Caco-2 (cell line): ENCODE results near the gene CYP2S1. TPM values are rescaled to one million over a fixed set of nuclear protein-coding genes. Genes with fewer than 3 reads are reported as not detected.

ENCODE experiments used
- BruUV-seq: library from RNA; stranded (reverse); fragments of 400-500 nt; replicated peaks from 2 replicates; lab custom pipeline; 2021; lab: Mats Ljungman, UMichigan
- CTCF ChIA-PET: fragments of 300-600 bp; sonication (Branson Sonifier 250); formaldehyde crosslinking; loops from one replicate; lab custom pipeline; 2022; ENCODE audit warnings: antibody characterized with exemption; lab: Charles Lee
- POLR2A ChIA-PET: fragments of 300-600 bp; sonication (Branson Sonifier 250); formaldehyde crosslinking; loops from one replicate; lab custom pipeline; 2022; ENCODE audit warnings: antibody characterized with exemption; lab: Charles Lee
- DNase-seq, 2 experiments: peaks; one replicate each; pipeline versions ENCODE4 v3.0.0 to v3.0.0-alpha.2; 2020 to 2022
- H3K27me3 ChIP-seq: replicated peaks from 2 replicates; pipeline ENCODE4 v1.6.0; 2011; ENCODE audit warnings: low read length; ENCODE audit not compliant: control insufficient read depth, insufficient read depth
- H3K36me3 ChIP-seq: 2 replicates; pipeline ENCODE4 v1.5.1; 2011; ENCODE audit warnings: low read length; ENCODE audit not compliant: control insufficient read depth, insufficient read depth
- H3K4me1 ChIP-seq: fragments of 250-450 bp; sonication (Bioruptor Pico); 2 replicates; pipeline ENCODE4 v1.5.1; 2020; ENCODE audit warnings: mild to moderate bottlenecking
- H3K4me3 ChIP-seq: 2 replicates; pipeline ENCODE4 v1.5.1; 2011; ENCODE audit warnings: low read depth, mild to moderate bottlenecking, control low read depth, low read length
- H3K9me3 ChIP-seq: fragments of 250-450 bp; sonication (Bioruptor Pico); 2 replicates; pipeline ENCODE4 v1.5.1; 2020; ENCODE audit warnings: mild to moderate bottlenecking, moderate library complexity
- H3K27ac Mint-ChIP-seq: one replicate; pipeline ENCODE4 v1.8.0; 2022; ENCODE audit warnings: mixed read lengths; ENCODE audit not compliant: unreplicated experiment
- H3K27me3 Mint-ChIP-seq: one replicate; pipeline ENCODE4 v1.8.0; 2022; ENCODE audit warnings: mixed read lengths; ENCODE audit not compliant: insufficient read depth, unreplicated experiment
- H3K36me3 Mint-ChIP-seq: one replicate; pipeline ENCODE4 v1.8.0; 2022; ENCODE audit warnings: mild to moderate bottlenecking, mixed read lengths; ENCODE audit not compliant: insufficient read depth, unreplicated experiment
- H3K4me1 Mint-ChIP-seq: one replicate; pipeline ENCODE4 v1.8.0; 2022; ENCODE audit warnings: low read depth, mixed read lengths; ENCODE audit not compliant: unreplicated experiment
- H3K4me3 Mint-ChIP-seq: one replicate; pipeline ENCODE4 v1.8.0; 2022; ENCODE audit warnings: mild to moderate bottlenecking, moderate library complexity, mixed read lengths; ENCODE audit not compliant: unreplicated experiment
- H3K9me3 Mint-ChIP-seq: one replicate; pipeline ENCODE4 v1.8.0; 2022; ENCODE audit warnings: mixed read lengths; ENCODE audit not compliant: unreplicated experiment
- intact Hi-C: fragments of 100-400 bp; cut with micrococcal nuclease; formaldehyde crosslinking; loops from one replicate; pipeline ENCODE4 v1.10.0; 2022; ENCODE audit not compliant: unreplicated experiment
- total RNA-seq: library from RNA; stranded (reverse); gene quantifications from 2 replicates; pipeline ENCODE4 v1.2.3, GENCODE V29; 2022
- TF ChIP-seq, protein P1 (sequence below), 2 experiments: fragments of 200-600 bp in 1 of 2; IDR thresholded peaks; 1 replicate in 1 of 2; 2 replicates in 1 of 2; pipeline versions ENCODE4 v1.5.1 to v1.8.0; 2011 to 2022; ENCODE audit warnings: antibody characterized with exemption in 1 of 2, control low read depth in 1 of 2, inconsistent platforms in 1 of 2, low read depth in 1 of 2, low read length in 1 of 2, mild to moderate bottlenecking in 1 of 2, moderate library complexity in 1 of 2; ENCODE audit not compliant: insufficient read depth in 1 of 2, severe bottlenecking in 1 of 2, unreplicated experiment in 1 of 2

CYP2S1 gene
- total RNA-seq, 1 experiment from 2014 or later = 56.0 TPM

DNA sequence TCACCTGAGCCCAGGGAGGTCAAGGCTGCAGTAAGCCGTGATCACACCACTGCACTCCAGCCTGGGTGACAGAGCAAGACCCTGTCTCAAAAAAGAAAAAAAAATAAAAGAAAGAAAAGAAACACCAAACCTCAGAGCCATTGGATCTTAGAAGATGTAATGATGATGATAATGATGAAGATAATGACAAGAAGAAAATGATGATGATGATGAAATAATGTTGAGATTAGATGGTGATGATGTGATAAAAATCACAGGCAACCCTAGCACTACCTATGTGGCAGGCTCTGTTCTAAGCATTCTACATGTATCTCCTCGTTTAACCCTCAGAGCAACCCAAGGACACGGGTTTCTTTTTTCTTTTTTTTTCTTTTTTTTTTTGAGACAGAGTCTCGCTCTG is 51.1 kb downstream of the CYP2S1 start:
- Mint-ChIP-seq H3K27me3 (no peaks in the 10 kb centered on the region), H3K4me3 (no peak overlapping the region), H3K27ac (no peak overlapping the region), H3K36me3 (no peaks in the 10 kb centered on the region), H3K4me1 (no peaks in the 10 kb centered on the region), H3K9me3 (no peaks in the 10 kb centered on the region)
- TF ChIP-seq, protein P1, sequence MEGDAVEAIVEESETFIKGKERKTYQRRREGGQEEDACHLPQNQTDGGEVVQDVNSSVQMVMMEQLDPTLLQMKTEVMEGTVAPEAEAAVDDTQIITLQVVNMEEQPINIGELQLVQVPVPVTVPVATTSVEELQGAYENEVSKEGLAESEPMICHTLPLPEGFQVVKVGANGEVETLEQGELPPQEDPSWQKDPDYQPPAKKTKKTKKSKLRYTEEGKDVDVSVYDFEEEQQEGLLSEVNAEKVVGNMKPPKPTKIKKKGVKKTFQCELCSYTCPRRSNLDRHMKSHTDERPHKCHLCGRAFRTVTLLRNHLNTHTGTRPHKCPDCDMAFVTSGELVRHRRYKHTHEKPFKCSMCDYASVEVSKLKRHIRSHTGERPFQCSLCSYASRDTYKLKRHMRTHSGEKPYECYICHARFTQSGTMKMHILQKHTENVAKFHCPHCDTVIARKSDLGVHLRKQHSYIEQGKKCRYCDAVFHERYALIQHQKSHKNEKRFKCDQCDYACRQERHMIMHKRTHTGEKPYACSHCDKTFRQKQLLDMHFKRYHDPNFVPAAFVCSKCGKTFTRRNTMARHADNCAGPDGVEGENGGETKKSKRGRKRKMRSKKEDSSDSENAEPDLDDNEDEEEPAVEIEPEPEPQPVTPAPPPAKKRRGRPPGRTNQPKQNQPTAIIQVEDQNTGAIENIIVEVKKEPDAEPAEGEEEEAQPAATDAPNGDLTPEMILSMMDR (IDR thresholded peaks at IDR 0.05; ENCODE audit: insufficient read depth in 1 of 2, low read depth in 1 of 2, low read length in 1 of 2, severe bottlenecking in 1 of 2, unreplicated experiment in 1 of 2) = no peak
- Histone ChIP-seq H3K4me1 (no peaks in the 10 kb centered on the region), H3K4me3 (no peak overlapping the region), H3K9me3 (no peaks in the 10 kb centered on the region), H3K36me3 (no peaks in the 10 kb centered on the region), H3K27me3 (no peaks in the 10 kb centered on the region)
- no TSS peak for BruUV-seq
- POLR2A ChIA-PET = no interaction called here
- no peak for DNase-seq
- intact Hi-C loops = no loop called here
- CTCF ChIA-PET = no interaction called here

DNA sequence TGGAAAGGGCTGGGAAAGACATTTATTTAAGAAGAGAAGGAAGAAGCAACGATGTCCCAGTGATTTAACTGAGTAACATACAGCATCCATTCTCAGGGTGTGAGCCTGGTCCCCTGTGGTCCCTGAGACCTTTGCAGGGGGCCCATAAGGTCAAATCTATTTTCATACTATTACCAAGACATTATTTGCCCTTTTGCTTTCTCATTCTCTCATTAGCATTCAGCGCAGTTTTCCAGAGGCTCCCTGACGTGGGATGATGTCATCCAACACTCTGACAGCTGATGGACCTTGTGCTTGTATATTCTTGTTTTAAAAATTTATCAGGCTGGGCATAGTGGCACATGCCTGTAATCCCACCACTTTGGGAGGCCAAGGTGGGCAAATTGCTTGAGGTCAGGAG is 52.8 kb downstream of the CYP2S1 start:
- BruUV-seq = no TSS peak
- Histone ChIP-seq H3K9me3 (no peaks in the 10 kb centered on the region), H3K4me3 (no peak overlapping the region), H3K4me1 (no peaks in the 10 kb centered on the region), H3K36me3 (no peaks in the 10 kb centered on the region), H3K27me3 (no peaks in the 10 kb centered on the region)
- CTCF ChIA-PET = no interaction called here
- Mint-ChIP-seq H3K4me3 (no peak overlapping the region), H3K9me3 (no peaks in the 10 kb centered on the region), H3K27me3 (no peaks in the 10 kb centered on the region), H3K27ac (no peak overlapping the region), H3K4me1 (no peaks in the 10 kb centered on the region), H3K36me3 (no peaks in the 10 kb centered on the region)
- intact Hi-C loops = no loop called here
- no peak for DNase-seq
- POLR2A ChIA-PET = no interaction called here
- TF ChIP-seq, protein P1 (IDR thresholded peaks at IDR 0.05; ENCODE audit: insufficient read depth in 1 of 2, low read depth in 1 of 2, low read length in 1 of 2, severe bottlenecking in 1 of 2, unreplicated experiment in 1 of 2) = no peak

DNA sequence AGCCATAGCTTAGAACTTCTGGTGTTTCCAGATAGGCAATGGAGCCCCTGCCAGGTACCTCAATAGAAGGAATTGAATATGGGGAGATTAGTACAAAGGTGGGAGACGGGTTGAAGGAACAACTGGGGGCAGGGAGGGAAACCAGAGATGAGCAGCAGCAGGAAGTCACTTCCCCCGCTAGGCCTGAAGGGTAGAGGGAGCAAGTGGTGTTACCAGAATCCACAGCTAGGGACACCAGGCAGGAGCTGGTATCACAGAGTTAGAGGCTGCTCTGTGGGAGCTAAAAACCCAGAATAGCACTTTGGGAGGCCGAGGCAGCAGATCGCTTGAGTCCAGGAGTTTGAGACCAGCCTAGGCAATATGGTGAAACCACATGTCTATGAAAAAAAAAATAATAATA is 55.9 kb downstream of the CYP2S1 start:
- H3K36me3 ChIP-seq = no peaks in the 10 kb centered on the region
- no peaks in the 10 kb centered on the region for H3K9me3 ChIP-seq
- intact Hi-C loops = no loop called here
- H3K4me3 Mint-ChIP-seq = no peak overlapping the region
- no peak overlapping the region for H3K4me3 ChIP-seq
- H3K27me3 ChIP-seq = no peaks in the 10 kb centered on the region
- H3K36me3 Mint-ChIP-seq = no peaks in the 10 kb centered on the region
- H3K4me1 ChIP-seq = peaks cover 11% of the 10 kb centered on the region
- DNase-seq = no peak
- POLR2A ChIA-PET = interaction anchor here (0.7 kb wide), 1 partner anchor 611 kb away, joined by 4 read pairs; the partner anchor contains the start of gene RPS19
- peaks cover 6% of the 10 kb centered on the region for H3K4me1 Mint-ChIP-seq
- no TSS peak for BruUV-seq
- CTCF ChIA-PET = interaction anchor here (1.3 kb wide), 1 partner anchor 44 kb away, joined by 4 read pairs; no protein-coding TSS in a partner anchor
- TF ChIP-seq, protein P1 (IDR thresholded peaks at IDR 0.05; ENCODE audit: insufficient read depth in 1 of 2, low read depth in 1 of 2, low read length in 1 of 2, severe bottlenecking in 1 of 2, unreplicated experiment in 1 of 2) = no peak
- H3K9me3 Mint-ChIP-seq = no peaks in the 10 kb centered on the region
- no peaks in the 10 kb centered on the region for H3K27me3 Mint-ChIP-seq
- no peak overlapping the region for H3K27ac Mint-ChIP-seq
